RWPE2 (cell line): Measurements from ENCODE around the gene TSPAN17.

ENCODE experiments used
- ATAC-seq: fragments of 200-7000 bp; cut with Tn5 transposase; 3 replicates; pipeline ENCODE4 v1.9.1; 2021; ENCODE audit warnings: low read depth
- DNase-seq: peaks from one replicate; pipeline ENCODE4 v3.0.0-alpha.2; 2020; ENCODE audit warnings: low spot score
- H3K27ac ChIP-seq: fragments of 450-650 bp; 2 replicates; pipeline ENCODE4 v1.5.1; 2017; ENCODE audit warnings: mild to moderate bottlenecking; ENCODE audit not compliant: poor library complexity, severe bottlenecking
- H3K27me3 ChIP-seq: fragments of 250-450 bp; sonication (Bioruptor Pico); 2 replicates; pipeline ENCODE4 v1.5.1; 2021; ENCODE audit warnings: mild to moderate bottlenecking, moderate library complexity; ENCODE audit not compliant: insufficient read depth, poor library complexity, severe bottlenecking
- H3K36me3 ChIP-seq: fragments of 250-450 bp; sonication (Bioruptor Pico); 2 replicates; pipeline ENCODE4 v1.5.1; 2020; ENCODE audit warnings: low read depth, mild to moderate bottlenecking, moderate library complexity
- H3K4me1 ChIP-seq: fragments of 250-450 bp; sonication (Bioruptor Pico); 2 replicates; pipeline ENCODE4 v1.5.1; 2021; ENCODE audit warnings: mild to moderate bottlenecking, moderate library complexity; ENCODE audit not compliant: insufficient read depth, poor library complexity, severe bottlenecking
- H3K4me3 ChIP-seq: fragments of 250-450 bp; sonication (Bioruptor Pico); 2 replicates; pipeline ENCODE4 v1.5.1; 2021; ENCODE audit warnings: mild to moderate bottlenecking, moderate library complexity; ENCODE audit not compliant: severe bottlenecking
- H3K9me3 ChIP-seq: fragments of 250-450 bp; sonication (Bioruptor Pico); 2 replicates; pipeline ENCODE4 v1.5.1; 2021; ENCODE audit warnings: mild to moderate bottlenecking, moderate library complexity; ENCODE audit not compliant: severe bottlenecking
- CTCF ChIP-seq: fragments of 450-650 bp; IDR thresholded peaks from one replicate; pipeline ENCODE4 v1.5.1; 2017; ENCODE audit warnings: mild to moderate bottlenecking, moderate library complexity; ENCODE audit not compliant: poor library complexity, severe bottlenecking

Gene TSPAN17

GRCh38 chr5:176639208-176639607, 8.1 kb upstream of the TSPAN17 start:
- Histone ChIP-seq H3K9me3 (no peaks in the 10 kb centered on the region), H3K27me3 (no peaks in the 10 kb centered on the region), H3K4me1 (no peaks in the 10 kb centered on the region), H3K4me3 (no peak overlapping the region), H3K36me3 (no peaks in the 10 kb centered on the region), H3K27ac (no peak overlapping the region)
- TF ChIP-seq CTCF: no peak
- DNase-seq (no peak), ATAC-seq (no peak)

- H3K4me3 ChIP-seq: no peak overlapping the region
- no peaks in the 10 kb centered on the region for H3K9me3 ChIP-seq
- no peak overlapping the region for H3K27ac ChIP-seq
- no peak for TF ChIP-seq CTCF
- no peak for ATAC-seq
- H3K36me3 ChIP-seq: no peaks in the 10 kb centered on the region
- H3K4me1 ChIP-seq: no peaks in the 10 kb centered on the region
- DNase-seq: no peak
- H3K27me3 ChIP-seq: no peaks in the 10 kb centered on the region
These were observed 7.3 kb upstream of the TSPAN17 start for GRCh38 chr5:176639981-176640380.

- H3K9me3 ChIP-seq: no peaks in the 10 kb centered on the region
- no peak for TF ChIP-seq CTCF
- H3K4me1 ChIP-seq: no peaks in the 10 kb centered on the region
- no peaks in the 10 kb centered on the region for H3K27me3 ChIP-seq
- DNase-seq (no peak), ATAC-seq (no peak)
- no peak overlapping the region for H3K4me3 ChIP-seq
- H3K36me3 ChIP-seq: no peaks in the 10 kb centered on the region
- H3K27ac ChIP-seq: no peak overlapping the region
These were observed 6.7 kb upstream of the TSPAN17 start for GRCh38 chr5:176640616-176641015.

GRCh38 chr5:176642675-176643490, 4.4 kb upstream of the TSPAN17 start:
- no peak overlapping the region for H3K27ac ChIP-seq
- H3K27me3 ChIP-seq: no peaks in the 10 kb centered on the region
- H3K36me3 ChIP-seq: no peaks in the 10 kb centered on the region
- ATAC-seq: no peak
- no peaks in the 10 kb centered on the region for H3K4me1 ChIP-seq
- TF ChIP-seq CTCF: no peak
- no peak overlapping the region for H3K4me3 ChIP-seq
- no peaks in the 10 kb centered on the region for H3K9me3 ChIP-seq
- DNase-seq: no peak
